GM21786 (cell line): ENCODE measurements around the gene UTP25.
"Not testable (repeated sequence)": the region's sequence is repeated elsewhere in the genome, so short reads cannot be mapped to it uniquely, and the experiment has no call there.

Source experiments
- ATAC-seq: cut with Tn5 transposase; IDR thresholded peaks from one replicate; pipeline ENCODE4 v1.9.1; 2021; ENCODE audit not compliant: unreplicated experiment

Gene UTP25

GRCh38 chr1:209871430-209871829, 43.7 kb downstream of the UTP25 start:
- no peak for ATAC-seq

GRCh38 chr1:209873067-209873799, 45.5 kb downstream of the UTP25 start:
- no peak for ATAC-seq

- no peak for ATAC-seq
Observed at GRCh38 chr1:209875515-209875914, 47.7 kb downstream of the UTP25 start.

GRCh38 chr1:209876078-209876800, 48.5 kb downstream of the UTP25 start:
- no peak for ATAC-seq

GRCh38 chr1:209877087-209877764, 49.5 kb downstream of the UTP25 start:
- ATAC-seq: no peak

- no peak for ATAC-seq
Observed at GRCh38 chr1:209878964-209879363, 51.2 kb downstream of the UTP25 start.

- ATAC-seq: no peak
Observed at GRCh38 chr1:209879539-209879938, 51.8 kb downstream of the UTP25 start.

- no peak for ATAC-seq
Observed at GRCh38 chr1:209880031-209880430, 52.3 kb downstream of the UTP25 start.

- no peak for ATAC-seq
Observed at GRCh38 chr1:209881619-209882018, 53.8 kb downstream of the UTP25 start.

GRCh38 chr1:209882286-209882685, 54.5 kb downstream of the UTP25 start:
- ATAC-seq: no peak

GRCh38 chr1:209882942-209883340, 55.2 kb downstream of the UTP25 start:
- ATAC-seq: no peak

GRCh38 chr1:209883341-209883971, 55.7 kb downstream of the UTP25 start:
- ATAC-seq: no peak

GRCh38 chr1:209884249-209884648, 56.5 kb downstream of the UTP25 start:
- ATAC-seq: no peak

GRCh38 chr1:209884665-209885117, 56.9 kb downstream of the UTP25 start:
- peak; percentile 99 for ATAC-seq

GRCh38 chr1:209885403-209886218, 57.8 kb downstream of the UTP25 start:
- no peak for ATAC-seq

GRCh38 chr1:209886219-209886536, 58.4 kb downstream of the UTP25 start:
- no peak for ATAC-seq

GRCh38 chr1:209888291-209889076, 60.7 kb downstream of the UTP25 start:
- not testable (repeated sequence) for ATAC-seq

GRCh38 chr1:209889077-209889418, 61.3 kb downstream of the UTP25 start:
- no peak for ATAC-seq

GRCh38 chr1:209890641-209891330, 63.0 kb downstream of the UTP25 start:
- ATAC-seq: no peak
